HFFc6 (cell line): ENCODE measurements around the gene RAD21L1. TPM values are rescaled to one million over a fixed set of nuclear protein-coding genes. Genes with fewer than 3 reads are reported as not detected.

Experiments
- DNase-seq: peaks from one replicate; pipeline ENCODE4 v3.0.0-alpha.2; 2018
- H3K27ac Mint-ChIP-seq: 2 replicates; pipeline ENCODE4 v1.8.0; 2020; ENCODE audit warnings: mild to moderate bottlenecking, mixed read lengths
- H3K27me3 Mint-ChIP-seq: 2 replicates; pipeline ENCODE4 v1.8.0; 2021; ENCODE audit warnings: mild to moderate bottlenecking, moderate library complexity, mixed read lengths; ENCODE audit not compliant: insufficient read depth
- H3K36me3 Mint-ChIP-seq: 2 replicates; pipeline ENCODE4 v1.8.0; 2021; ENCODE audit warnings: low read depth, mixed read lengths
- H3K4me1 Mint-ChIP-seq: 2 replicates; pipeline ENCODE4 v1.8.0; 2020; ENCODE audit warnings: low read depth, mixed read lengths
- H3K4me3 Mint-ChIP-seq: 2 replicates; pipeline ENCODE4 v1.8.0; 2020; ENCODE audit warnings: mild to moderate bottlenecking, moderate library complexity, mixed read lengths
- H3K9me3 Mint-ChIP-seq: 2 replicates; pipeline ENCODE4 v1.8.0; 2020; ENCODE audit warnings: mild to moderate bottlenecking, mixed read lengths
- total RNA-seq, 6 experiments: library from RNA; stranded (reverse); fragmentation: NEBNext Ultra II Directional; extraction: Animal tissue kit (Norgen Biotek cat#: 25700); gene quantifications; 2 replicates in 1 of 6; 3 replicates in 5 of 6; pipeline ENCODE4 v1.2.3, GENCODE V29; 2021
- TF ChIP-seq, protein P1 (sequence below): fragments of 200-600 bp; sonication (generic); IDR thresholded peaks from 2 replicates; pipeline ENCODE4 v1.5.0; 2021; ENCODE audit warnings: antibody characterized with exemption, mild to moderate bottlenecking

RAD21L1 gene
- total RNA-seq, 6 experiments from 2014 or later: 0.35 to 0.89 (median 0.56) TPM

DNA sequence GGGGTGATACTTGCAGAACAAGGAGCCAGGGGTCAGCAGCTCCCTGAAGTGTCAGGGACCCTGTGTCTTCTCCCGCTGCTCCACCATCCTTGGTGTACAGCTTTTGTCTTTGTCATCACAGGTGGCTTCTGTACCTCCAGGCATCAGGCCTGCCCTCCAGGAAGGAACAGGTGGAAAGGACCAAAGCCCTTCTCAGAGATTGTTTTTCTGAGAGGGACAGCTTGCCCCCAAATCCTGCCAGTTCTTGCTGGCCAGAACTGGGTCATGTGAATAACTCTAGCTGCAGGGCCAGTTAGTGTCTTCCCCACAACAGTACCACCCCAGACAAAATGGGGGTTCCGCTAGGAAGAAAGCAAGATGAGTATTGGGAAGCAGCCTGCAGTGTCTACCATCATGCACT is 71.6 kb downstream of the RAD21L1 start:
- no peaks in the 10 kb centered on the region; the same call in 1 of the 2 replicates for H3K36me3 Mint-ChIP-seq
- no peak overlapping the region for H3K4me3 Mint-ChIP-seq
- peaks cover 13% of the 10 kb centered on the region for H3K4me1 Mint-ChIP-seq
- DNase-seq: no peak
- no peaks in the 10 kb centered on the region; the same call in none of the 2 replicates for H3K27me3 Mint-ChIP-seq
- no peak overlapping the region for H3K27ac Mint-ChIP-seq
- TF ChIP-seq, protein P1, sequence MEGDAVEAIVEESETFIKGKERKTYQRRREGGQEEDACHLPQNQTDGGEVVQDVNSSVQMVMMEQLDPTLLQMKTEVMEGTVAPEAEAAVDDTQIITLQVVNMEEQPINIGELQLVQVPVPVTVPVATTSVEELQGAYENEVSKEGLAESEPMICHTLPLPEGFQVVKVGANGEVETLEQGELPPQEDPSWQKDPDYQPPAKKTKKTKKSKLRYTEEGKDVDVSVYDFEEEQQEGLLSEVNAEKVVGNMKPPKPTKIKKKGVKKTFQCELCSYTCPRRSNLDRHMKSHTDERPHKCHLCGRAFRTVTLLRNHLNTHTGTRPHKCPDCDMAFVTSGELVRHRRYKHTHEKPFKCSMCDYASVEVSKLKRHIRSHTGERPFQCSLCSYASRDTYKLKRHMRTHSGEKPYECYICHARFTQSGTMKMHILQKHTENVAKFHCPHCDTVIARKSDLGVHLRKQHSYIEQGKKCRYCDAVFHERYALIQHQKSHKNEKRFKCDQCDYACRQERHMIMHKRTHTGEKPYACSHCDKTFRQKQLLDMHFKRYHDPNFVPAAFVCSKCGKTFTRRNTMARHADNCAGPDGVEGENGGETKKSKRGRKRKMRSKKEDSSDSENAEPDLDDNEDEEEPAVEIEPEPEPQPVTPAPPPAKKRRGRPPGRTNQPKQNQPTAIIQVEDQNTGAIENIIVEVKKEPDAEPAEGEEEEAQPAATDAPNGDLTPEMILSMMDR: no peak
- no peaks in the 10 kb centered on the region for H3K9me3 Mint-ChIP-seq

DNA sequence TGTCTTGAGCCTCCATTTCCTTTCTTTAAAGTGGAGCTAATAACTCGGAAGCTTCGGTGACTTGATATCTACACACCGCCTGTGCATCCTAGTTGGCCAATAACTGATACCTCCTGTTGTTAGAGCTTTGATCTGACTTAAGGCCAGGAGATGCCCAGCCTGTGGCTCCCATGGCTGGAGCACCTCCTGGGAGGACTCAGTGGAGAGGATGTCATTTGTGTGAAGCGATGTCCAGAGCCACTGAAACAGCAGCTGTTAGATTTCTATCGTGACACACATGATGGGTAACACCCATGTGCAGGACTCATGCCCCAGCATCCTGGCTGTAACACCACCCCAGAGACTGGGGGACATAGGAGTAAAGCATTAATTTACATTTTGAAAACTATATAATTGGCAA is 72.3 kb downstream of the RAD21L1 start:
- Mint-ChIP-seq H3K27ac (no peak overlapping the region), H3K4me3 (no peak overlapping the region), H3K27me3 (no peaks in the 10 kb centered on the region; the same call in none of the 2 replicates), H3K4me1 (peaks cover 13% of the 10 kb centered on the region), H3K36me3 (no peaks in the 10 kb centered on the region; the same call in 1 of the 2 replicates), H3K9me3 (no peaks in the 10 kb centered on the region)
- TF ChIP-seq, protein P1: no peak
- DNase-seq: no peak

DNA sequence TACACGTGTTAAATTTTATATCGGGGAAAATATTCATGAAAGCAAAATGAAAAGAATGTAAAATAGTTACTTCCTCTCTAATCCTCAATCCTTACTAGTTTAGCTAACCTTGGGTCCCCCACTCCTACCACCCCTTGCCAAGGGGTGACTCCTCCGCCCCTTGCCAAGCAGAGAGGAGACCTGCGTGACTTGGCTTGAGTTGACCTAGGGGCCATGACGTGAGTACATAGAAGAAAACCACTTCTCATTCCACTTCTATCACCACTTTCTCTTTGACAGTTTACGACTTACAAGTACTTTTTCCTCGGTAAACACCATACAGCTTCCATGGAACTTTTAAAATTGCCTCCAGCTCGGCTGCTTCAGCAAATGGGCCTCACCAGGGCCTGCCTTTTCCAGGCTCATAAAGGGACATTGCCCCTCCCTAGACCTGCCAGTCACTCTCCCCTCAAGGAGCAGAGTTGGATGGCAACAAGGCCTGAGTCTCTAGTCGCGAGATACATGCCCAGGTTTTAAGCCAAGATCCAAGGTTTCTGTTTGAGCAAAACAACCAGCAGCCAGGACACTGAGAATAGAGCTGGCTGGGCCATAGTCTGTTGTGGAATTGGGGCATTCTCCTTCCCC is 73.2 kb downstream of the RAD21L1 start:
- TF ChIP-seq, protein P1: no peak
- no peaks in the 10 kb centered on the region for H3K9me3 Mint-ChIP-seq

DNA sequence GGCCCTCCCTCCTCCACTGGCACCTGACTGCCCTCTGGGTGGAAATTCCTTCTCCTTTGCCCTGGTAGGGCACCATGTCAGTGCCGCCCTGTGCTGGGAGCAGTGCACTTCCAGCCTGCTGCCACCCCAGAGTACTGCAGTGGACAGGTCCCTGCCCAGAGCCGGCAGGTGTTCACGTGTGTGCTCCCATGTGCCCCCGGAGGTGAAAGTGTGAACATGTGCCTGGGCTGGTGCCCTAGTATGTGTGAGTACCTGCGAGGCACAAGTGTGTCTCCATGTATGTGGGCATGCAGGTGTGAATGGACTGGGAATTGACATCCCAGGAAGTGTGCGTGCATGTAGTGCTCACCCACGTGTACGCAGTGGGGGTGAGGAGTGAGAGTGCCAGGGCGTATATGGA is 73.7 kb downstream of the RAD21L1 start:
- no peaks in the 10 kb centered on the region; the same call in none of the 2 replicates for H3K27me3 Mint-ChIP-seq
- H3K4me3 Mint-ChIP-seq: no peak overlapping the region
- no peak overlapping the region for H3K27ac Mint-ChIP-seq
- no peak for DNase-seq
- H3K36me3 Mint-ChIP-seq: peaks cover 7% of the 10 kb centered on the region; the same call in 1 of the 2 replicates
- TF ChIP-seq, protein P1: peak; percentile 64
- H3K9me3 Mint-ChIP-seq: no peaks in the 10 kb centered on the region
- peaks cover 13% of the 10 kb centered on the region for H3K4me1 Mint-ChIP-seq

More for the DNA sequence above, 73.2 kb downstream of the RAD21L1 start:
- DNase-seq: no peak
- Mint-ChIP-seq H3K36me3 (peaks cover 2% of the 10 kb centered on the region; the same call in 1 of the 2 replicates), H3K4me3 (no peak overlapping the region), H3K27ac (no peak overlapping the region; the same call in 1 of the 2 replicates), H3K4me1 (peaks cover 13% of the 10 kb centered on the region), H3K27me3 (no peaks in the 10 kb centered on the region; the same call in none of the 2 replicates)

DNA sequence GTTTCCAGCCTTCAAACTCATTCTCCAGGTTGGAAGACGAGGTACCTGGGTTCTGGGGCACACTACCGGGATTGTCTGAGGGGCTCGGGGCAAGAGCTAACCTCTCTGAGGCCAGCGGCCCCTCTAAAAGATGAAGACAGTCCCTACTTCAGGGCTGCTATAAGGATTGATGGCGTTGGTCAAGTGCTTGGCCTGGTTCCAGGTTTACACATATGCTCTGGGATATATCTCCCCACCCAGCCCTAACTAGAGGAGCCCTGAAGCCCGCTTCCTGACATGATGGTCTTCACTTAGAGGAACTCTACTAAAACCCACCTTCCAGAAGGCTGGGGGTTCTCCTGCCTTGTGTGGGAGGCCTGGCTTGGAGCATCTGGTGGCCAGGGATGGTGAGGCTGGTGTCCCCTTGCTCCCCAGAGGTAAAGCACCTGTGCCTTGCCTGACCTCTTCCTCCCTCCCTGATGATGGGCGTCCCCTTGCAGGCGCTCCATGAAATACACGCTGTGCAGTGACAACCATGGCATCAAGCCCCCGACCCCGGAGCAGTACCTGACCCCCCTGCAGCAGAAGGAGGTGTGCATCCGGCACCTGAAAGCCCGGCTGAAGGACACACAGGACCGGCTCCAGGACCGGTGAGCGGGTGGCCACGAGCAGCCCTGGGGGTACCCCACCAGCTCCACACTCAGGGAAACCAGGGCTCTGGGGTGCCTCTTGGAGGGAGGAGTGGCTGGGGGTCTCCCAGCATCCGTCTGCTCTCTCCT is 74.4 kb downstream of the RAD21L1 start:
- Mint-ChIP-seq H3K9me3 (no peaks in the 10 kb centered on the region), H3K27ac (peak overlapping the region; percentile 85; the same call in 1 of the 2 replicates), H3K4me1 (peaks cover 13% of the 10 kb centered on the region), H3K27me3 (no peaks in the 10 kb centered on the region; the same call in none of the 2 replicates), H3K4me3 (no peak overlapping the region), H3K36me3 (peaks cover 10% of the 10 kb centered on the region; the same call in 1 of the 2 replicates)
- DNase-seq: no peak
- TF ChIP-seq, protein P1: no peak
